EL (cell line): Measurements from ENCODE around the gene PPFIA1.
"Not testable (repeated sequence)": the region's sequence is repeated elsewhere in the genome, so short reads cannot be mapped to it uniquely, and the experiment has no call there.

Source experiments
- DNase-seq: peaks from one replicate; pipeline ENCODE4 v3.0.0-alpha.2; 2016

The PPFIA1 gene

GRCh38 chr11:70364745-70365543 lies 94.5 kb downstream of the PPFIA1 start:
- DNase-seq: no peak

GRCh38 chr11:70365544-70365927 lies 95.0 kb downstream of the PPFIA1 start:
- DNase-seq: no peak

DNA sequence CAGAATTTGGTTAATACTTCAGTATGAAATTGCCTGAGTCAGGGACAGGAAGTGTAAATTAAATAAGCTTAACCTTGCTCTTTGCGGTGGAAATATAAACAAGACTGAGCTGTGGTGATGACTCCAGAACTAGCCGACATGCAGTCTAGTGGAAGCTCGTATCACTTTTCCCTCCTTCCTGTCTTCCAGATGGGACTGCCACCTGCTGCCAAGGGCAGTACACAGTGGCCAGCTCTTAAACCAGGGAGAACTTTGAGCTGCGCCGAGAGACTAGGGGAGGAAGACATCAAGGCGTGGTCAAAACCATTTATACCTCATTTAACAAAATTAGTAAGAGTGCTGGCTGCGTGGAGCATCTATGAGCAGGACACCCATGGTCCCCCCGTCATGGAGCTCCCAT lies 96.6 kb downstream of the PPFIA1 start:
- DNase-seq: peak; percentile 41

GRCh38 chr11:70368961-70369360 lies 98.5 kb downstream of the PPFIA1 start:
- peak; percentile 12 for DNase-seq

DNA sequence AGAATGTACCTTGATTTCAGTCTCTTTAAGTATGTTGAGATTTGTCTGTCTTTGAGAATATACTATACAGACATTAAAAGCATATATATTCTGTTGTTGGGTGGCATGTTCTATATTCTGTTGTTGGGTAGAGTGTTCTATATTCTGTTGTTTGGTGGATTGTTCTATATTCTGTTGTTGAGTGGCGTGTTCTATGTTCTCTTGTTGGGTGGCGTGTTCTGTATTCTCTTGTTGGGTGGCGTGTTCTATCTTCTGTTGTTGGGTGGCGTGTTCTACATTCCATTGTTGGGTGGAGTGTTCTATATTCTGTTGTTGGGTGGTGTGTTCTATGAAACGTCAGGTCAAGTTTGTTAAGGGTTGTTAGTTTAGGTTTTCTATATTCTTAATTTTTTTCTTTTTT lies 100.8 kb downstream of the PPFIA1 start:
- no peak for DNase-seq

- DNase-seq: no peak
Observed at GRCh38 chr11:70372076-70372475, 101.6 kb downstream of the PPFIA1 start.

- DNase-seq: no peak
Observed at GRCh38 chr11:70376621-70377020, 106.1 kb downstream of the PPFIA1 start.

GRCh38 chr11:70377645-70378044 lies 107.2 kb downstream of the PPFIA1 start:
- DNase-seq: no peak

DNA sequence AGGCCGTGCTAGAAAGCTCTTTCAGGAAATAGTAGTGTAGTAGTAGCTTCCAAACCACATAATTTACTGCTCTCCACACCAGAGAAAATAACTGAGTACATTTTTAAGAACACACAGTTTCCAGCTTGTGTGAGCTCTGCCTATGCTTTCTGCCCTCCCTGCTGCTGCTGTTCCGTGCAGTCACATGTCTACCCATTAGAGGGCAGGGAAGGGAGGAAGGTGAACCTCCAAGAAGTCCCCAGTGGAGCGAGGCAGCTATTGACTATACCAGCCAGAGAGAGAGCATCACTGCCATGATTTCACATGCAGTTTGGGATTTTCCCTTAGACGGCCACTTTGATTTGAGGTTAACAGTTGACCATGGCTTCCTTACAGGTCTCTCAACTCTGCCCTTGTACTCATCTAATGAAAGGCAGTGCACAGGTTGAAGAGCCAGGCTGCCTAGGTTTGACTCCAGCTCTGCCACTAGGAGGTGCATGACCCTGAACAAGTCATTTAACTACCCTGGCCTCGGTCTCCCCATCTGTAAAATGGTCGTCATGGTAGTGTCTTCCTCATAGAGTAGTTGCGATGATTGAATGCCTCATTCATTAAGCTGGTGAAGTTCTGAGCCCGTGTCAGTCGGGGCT lies 108.1 kb downstream of the PPFIA1 start:
- DNase-seq: no peak

DNA sequence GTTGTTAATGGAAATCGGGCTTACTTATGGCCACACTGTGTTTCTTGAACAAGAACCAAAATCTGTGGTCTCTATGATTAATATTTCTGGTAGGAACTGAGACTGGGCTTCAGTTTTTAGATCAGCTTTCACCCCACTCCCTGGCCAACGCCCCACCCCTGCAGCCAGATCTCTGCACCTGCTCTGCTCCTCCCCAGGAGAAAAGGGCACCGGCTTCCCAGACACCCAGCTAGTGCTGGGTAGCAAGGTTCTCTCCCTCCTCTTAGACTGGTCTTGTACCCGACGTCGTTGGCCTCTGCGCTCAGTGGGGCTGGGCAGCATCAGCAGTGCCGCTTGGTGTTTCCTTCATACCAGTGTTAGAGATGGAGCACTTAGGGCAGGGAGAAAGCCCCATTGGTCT lies 110.9 kb downstream of the PPFIA1 start:
- DNase-seq: no peak

GRCh38 chr11:70381872-70382861 lies 111.7 kb downstream of the PPFIA1 start:
- DNase-seq: peak; percentile 67

DNA sequence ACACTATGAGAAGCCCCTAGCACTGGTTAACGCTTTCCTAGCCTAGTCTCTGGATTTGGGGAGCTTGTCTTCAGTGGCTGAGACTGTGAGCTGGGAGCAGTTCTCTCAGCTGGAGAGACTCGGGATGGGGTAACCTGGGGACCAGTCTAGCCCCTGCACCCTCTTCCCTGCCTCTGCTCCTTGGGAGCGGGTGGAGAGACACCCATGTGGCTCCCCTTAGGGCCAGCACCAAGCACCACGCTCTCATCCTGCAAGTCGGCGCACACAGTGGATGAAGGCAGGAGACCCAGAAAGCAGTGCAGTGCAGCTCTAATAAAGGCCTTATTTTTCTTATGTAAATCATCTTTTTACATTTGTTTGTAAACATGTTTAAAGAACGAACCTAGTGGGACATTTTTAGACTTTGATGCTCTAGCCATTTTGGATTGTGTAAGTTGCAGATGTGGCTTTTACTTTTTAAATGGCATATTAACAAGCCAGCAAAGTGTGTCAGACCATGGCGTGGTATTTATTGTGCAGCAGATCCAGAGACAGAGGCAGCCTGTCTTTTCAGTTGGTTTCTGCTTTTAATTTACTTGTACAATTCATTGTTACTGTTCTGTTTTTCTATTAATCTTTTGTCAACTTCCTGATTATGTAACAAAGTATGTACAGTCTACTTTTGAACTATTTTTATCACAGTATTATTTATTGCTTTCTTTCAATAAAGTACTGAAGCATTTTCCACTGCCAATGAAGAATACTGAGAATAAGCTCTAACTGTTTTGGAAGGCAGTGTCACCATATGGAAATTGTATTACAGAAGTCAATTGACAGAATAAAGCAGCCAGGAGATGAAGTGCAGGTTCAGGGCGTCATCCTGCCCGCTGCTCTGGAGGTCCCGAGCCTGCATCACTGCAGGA lies 113.4 kb downstream of the PPFIA1 start:
- no peak for DNase-seq

GRCh38 chr11:70384566-70385152 lies 114.2 kb downstream of the PPFIA1 start:
- no peak for DNase-seq

DNA sequence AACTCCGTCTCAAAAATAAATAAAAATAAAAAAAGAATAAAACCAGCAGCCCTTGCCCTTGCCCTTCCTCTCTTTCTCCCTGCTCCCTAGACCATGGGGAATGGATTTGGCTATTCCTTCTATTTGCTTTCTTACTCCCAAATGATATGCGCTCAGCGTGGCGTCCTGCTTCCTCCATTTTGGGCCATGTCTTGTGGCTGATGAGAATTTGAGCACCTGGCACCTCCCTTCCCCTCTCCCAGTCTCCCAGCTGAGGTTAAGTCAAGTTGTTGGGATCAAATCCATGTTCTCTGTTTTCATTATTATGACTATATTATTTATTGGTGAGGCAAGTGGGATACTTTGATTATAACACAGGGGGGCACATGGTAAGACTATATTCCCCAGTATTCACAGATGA lies 117.1 kb downstream of the PPFIA1 start:
- no peak for DNase-seq

- DNase-seq: no peak
Observed at GRCh38 chr11:70389201-70389600, 118.7 kb downstream of the PPFIA1 start.

DNA sequence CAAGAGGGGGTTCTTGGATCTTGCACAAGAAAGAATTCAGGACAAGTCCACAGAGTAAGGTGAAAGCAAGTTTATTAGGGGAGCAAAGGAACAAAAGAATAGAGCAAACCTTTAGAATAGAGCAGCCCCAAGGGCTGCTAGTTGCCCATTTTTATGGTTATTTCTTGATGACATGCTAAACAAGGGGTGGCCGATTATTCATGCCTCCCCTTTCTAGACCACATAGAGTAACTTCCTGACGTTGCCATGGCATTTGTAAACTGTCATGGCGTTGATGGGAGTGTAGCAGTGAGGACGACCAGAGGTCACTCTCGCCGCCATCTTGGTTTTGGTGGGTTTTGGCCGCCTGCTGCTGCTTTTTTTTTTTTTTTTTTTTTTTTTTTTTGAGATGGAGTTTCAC lies 120.4 kb downstream of the PPFIA1 start:
- DNase-seq: not testable (repeated sequence)

GRCh38 chr11:70394211-70394950 lies 123.9 kb downstream of the PPFIA1 start:
- no peak for DNase-seq

DNA sequence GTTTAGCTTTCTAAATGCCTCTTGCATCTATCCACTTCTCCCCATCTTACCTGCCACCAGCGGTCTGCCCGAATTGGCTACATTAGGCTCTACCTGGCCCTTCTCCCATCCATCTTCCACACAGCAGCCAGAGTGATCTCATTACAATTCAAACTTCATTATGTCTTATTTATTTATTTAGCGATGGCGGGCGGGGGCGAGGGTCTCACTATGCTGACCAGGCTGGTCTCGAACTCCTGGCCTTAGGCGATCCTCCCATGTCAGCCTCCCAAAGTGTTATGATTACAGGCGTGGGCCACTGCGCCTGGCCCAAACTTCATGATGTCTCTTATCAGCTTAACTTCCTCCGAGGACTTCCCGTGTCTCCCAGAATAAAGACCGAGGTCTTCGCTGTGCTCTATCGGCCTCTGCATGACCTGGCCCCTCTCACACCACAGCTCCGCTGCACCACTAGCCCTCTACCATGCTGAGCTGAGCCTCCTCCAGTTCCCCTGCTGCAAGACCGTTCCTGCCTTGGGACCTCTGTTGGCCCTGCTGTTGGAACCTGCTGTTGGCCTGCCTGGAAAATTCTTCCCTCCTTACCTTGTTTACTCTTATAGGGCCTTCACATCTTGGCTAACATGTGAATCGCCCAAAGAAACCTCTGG lies 127.0 kb downstream of the PPFIA1 start:
- DNase-seq: peak; percentile 51

DNA sequence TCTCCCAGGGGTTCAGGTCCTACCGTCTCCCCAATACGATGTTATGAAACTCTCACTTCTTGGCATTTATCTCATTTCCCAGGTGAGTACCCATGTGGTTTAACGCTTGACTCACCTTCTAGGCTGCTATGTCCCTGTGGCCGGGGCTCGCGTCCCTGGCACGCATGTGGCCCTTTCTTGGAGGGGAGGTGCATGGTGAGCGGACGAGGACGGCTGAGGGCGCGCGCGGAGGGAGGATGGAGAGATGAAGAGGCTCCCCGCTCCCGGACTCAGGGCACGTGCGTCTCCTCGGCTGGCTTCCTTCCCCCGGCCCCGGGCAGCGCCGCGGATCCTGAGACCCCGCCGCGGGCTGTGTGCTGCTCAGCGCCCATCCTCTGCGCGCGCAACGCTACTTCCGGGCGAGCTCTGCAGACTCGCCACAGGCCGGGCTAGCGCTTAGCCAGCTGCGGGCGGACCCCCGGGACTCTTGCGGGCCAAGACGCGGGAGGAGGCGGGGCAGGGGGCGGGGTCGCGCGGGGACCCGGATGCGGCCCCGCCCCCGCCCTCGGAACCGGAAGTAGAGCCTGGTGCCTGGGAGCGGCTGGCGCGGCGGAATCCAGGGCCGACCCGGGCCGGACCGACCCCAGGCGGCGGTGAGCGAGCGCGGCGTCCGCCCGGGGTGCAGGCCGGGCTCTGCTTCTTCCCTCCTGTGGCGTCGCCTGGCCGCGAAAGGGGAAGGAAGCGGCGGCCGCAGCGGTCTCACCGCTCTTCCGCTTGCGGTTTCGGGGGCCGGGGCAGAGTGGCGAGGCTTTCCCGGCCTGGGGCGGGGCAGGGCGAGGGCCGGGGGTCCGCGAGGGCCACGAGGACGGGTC lies 127.7 kb downstream of the PPFIA1 start, which contains the start of gene CTTN:
TSS of gene CTTN (plus strand) at position 547 of the 851 bp plus-strand sequence. CDS start 8,769 bp downstream, outside the sequence.
- DNase-seq: peak; percentile 86
